Measurements from ENCODE around the gene KIF26B.

Gene KIF26B

GRCh38 chr1:245404952-245405351, 250.2 kb downstream of the KIF26B start:
- ChIA-PET POLR2A (ENCODE audit: low non-redundant PET) (no interaction called here), CTCF (interaction anchor here (0.6 kb wide), 1 partner anchor 876 kb away, joined by 4 read pairs; no protein-coding TSS in a partner anchor)
- no peak for DNase-seq (ENCODE audit: low spot score)
- H3K27ac ChIP-seq: no peak overlapping the region
- TF ChIP-seq, protein P1, sequence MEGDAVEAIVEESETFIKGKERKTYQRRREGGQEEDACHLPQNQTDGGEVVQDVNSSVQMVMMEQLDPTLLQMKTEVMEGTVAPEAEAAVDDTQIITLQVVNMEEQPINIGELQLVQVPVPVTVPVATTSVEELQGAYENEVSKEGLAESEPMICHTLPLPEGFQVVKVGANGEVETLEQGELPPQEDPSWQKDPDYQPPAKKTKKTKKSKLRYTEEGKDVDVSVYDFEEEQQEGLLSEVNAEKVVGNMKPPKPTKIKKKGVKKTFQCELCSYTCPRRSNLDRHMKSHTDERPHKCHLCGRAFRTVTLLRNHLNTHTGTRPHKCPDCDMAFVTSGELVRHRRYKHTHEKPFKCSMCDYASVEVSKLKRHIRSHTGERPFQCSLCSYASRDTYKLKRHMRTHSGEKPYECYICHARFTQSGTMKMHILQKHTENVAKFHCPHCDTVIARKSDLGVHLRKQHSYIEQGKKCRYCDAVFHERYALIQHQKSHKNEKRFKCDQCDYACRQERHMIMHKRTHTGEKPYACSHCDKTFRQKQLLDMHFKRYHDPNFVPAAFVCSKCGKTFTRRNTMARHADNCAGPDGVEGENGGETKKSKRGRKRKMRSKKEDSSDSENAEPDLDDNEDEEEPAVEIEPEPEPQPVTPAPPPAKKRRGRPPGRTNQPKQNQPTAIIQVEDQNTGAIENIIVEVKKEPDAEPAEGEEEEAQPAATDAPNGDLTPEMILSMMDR (conservative IDR thresholded peaks at IDR 0.05; ENCODE audit: low read depth): no peak

DNA sequence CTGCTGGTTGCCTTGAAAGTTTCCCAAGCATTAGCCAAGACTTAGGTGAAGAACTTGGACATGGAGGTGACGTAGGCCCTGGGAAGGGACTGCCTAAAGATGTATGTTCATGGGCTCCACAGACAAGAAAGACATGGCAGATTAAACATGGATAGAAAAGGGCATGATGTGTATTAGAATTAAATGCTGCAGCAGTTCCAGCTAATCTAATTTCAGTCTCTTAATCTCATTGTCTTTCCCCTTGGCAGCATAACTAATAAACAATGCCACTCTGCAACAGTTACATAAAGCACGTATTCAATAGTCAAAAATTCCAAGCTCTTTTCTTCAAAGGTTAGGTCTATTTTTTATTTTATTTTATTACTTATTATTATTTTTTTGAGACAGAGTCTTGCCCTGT, 251.6 kb downstream of the KIF26B start:
- no peak for DNase-seq (ENCODE audit: low spot score)
- CTCF ChIA-PET: no interaction called here
- TF ChIP-seq, protein P1 (conservative IDR thresholded peaks at IDR 0.05; ENCODE audit: low read depth): no peak
- POLR2A ChIA-PET (ENCODE audit: low non-redundant PET): no interaction called here
- H3K27ac ChIP-seq: no peak overlapping the region

DNA sequence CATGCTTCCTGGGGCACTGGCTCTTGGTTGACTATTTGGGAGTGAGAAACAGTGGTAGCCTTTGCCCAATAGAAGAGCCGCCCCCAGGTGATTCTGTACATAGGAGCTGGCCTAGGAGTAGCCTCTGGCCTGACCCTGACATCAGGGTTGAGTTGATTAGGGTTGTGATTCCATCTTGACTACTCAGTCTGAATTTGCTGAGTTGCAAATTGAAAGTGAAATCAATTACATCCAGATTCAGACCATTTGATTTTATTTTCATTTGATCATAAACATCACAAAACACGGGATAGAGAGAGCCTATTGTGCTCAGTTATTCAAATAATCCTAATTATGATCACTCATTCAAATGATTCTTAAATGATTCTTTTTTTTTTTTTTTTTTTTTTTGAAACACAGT, 253.2 kb downstream of the KIF26B start:
- POLR2A ChIA-PET (ENCODE audit: low non-redundant PET): no interaction called here

GRCh38 chr1:245409341-245410195, 254.8 kb downstream of the KIF26B start:
- DNase-seq (ENCODE audit: low spot score): no peak
- TF ChIP-seq, protein P1 (conservative IDR thresholded peaks at IDR 0.05; ENCODE audit: low read depth): no peak
- H3K27ac ChIP-seq: no peak overlapping the region
- ChIA-PET POLR2A (ENCODE audit: low non-redundant PET) (no interaction called here), CTCF (no interaction called here)

More for the DNA sequence above, 253.2 kb downstream of the KIF26B start:
- H3K27ac ChIP-seq: no peak overlapping the region
- CTCF ChIA-PET: no interaction called here
- no peak for DNase-seq (ENCODE audit: low spot score)
- TF ChIP-seq, protein P1 (conservative IDR thresholded peaks at IDR 0.05; ENCODE audit: low read depth): no peak

- DNase-seq (ENCODE audit: low spot score): no peak
- TF ChIP-seq, protein P1 (conservative IDR thresholded peaks at IDR 0.05; ENCODE audit: low read depth): no peak
- CTCF ChIA-PET: interaction anchor here (0.5 to 0.7 kb wide), 2 partner anchors 38 to 1373 kb away, joined by 3 read pairs; no protein-coding TSS in a partner anchor
- no peak overlapping the region for H3K27ac ChIP-seq
- POLR2A ChIA-PET (ENCODE audit: low non-redundant PET): no interaction called here
Observed at GRCh38 chr1:245411245-245412036, 256.7 kb downstream of the KIF26B start.

GRCh38 chr1:245412306-245412705, 257.5 kb downstream of the KIF26B start:
- TF ChIP-seq, protein P1 (conservative IDR thresholded peaks at IDR 0.05; ENCODE audit: low read depth): no peak
- POLR2A ChIA-PET (ENCODE audit: low non-redundant PET): no interaction called here
- no peak for DNase-seq (ENCODE audit: low spot score)
- CTCF ChIA-PET: interaction anchor here (0.5 kb wide), 1 partner anchor 1372 kb away, joined by 3 read pairs; no protein-coding TSS in a partner anchor
- H3K27ac ChIP-seq: no peak overlapping the region
